GM21526 (cell line): ENCODE results near the gene LBP.
"Not testable (repeated sequence)": the region's sequence is repeated elsewhere in the genome, so short reads cannot be mapped to it uniquely, and the experiment has no call there.

Experiments
- ATAC-seq: cut with Tn5 transposase; IDR thresholded peaks from one replicate; pipeline ENCODE4 v1.9.1; 2021; ENCODE audit warnings: moderate library complexity; ENCODE audit not compliant: unreplicated experiment, low FRiP score

Gene LBP

GRCh38 chr20:38392356-38392755 is 46.1 kb downstream of the LBP start:
- ATAC-seq, result no peak

GRCh38 chr20:38393259-38393658 is 47.0 kb downstream of the LBP start:
- ATAC-seq, result no peak

- no peak for ATAC-seq
Observed at GRCh38 chr20:38395165-38395564, 48.9 kb downstream of the LBP start.

GRCh38 chr20:38395751-38396395 is 49.6 kb downstream of the LBP start:
- not testable (repeated sequence) for ATAC-seq

GRCh38 chr20:38402089-38402488 is 55.8 kb downstream of the LBP start:
- no peak for ATAC-seq

GRCh38 chr20:38402816-38403215 is 56.5 kb downstream of the LBP start:
- no peak for ATAC-seq

GRCh38 chr20:38404016-38404415 is 57.7 kb downstream of the LBP start:
- ATAC-seq, result no peak

GRCh38 chr20:38405132-38405531 is 58.9 kb downstream of the LBP start:
- no peak for ATAC-seq

GRCh38 chr20:38406476-38406875 is 60.2 kb downstream of the LBP start:
- no peak for ATAC-seq

- no peak for ATAC-seq
Observed at GRCh38 chr20:38407321-38407720, 61.0 kb downstream of the LBP start.

- not testable (repeated sequence) for ATAC-seq
Observed at GRCh38 chr20:38407822-38408221, 61.5 kb downstream of the LBP start.

- ATAC-seq, result no peak
Observed at GRCh38 chr20:38412877-38413577, 66.7 kb downstream of the LBP start.

GRCh38 chr20:38414769-38415450 is 68.6 kb downstream of the LBP start:
- no peak for ATAC-seq

GRCh38 chr20:38418509-38419204 is 72.4 kb downstream of the LBP start:
- no peak for ATAC-seq

GRCh38 chr20:38420388-38421085 is 74.3 kb downstream of the LBP start:
- no peak for ATAC-seq

- no peak for ATAC-seq
Observed at GRCh38 chr20:38421915-38422314, 75.6 kb downstream of the LBP start.

- ATAC-seq, result no peak
Observed at GRCh38 chr20:38423541-38423940, 77.3 kb downstream of the LBP start.

GRCh38 chr20:38424401-38424800 is 78.1 kb downstream of the LBP start:
- no peak for ATAC-seq

GRCh38 chr20:38426006-38426897 is 80.0 kb downstream of the LBP start:
- ATAC-seq, result no peak
